AG04449 (cell line): ENCODE results near the gene CDC14B.
"Not testable (repeated sequence)": the region's sequence is repeated elsewhere in the genome, so short reads cannot be mapped to it uniquely, and the experiment has no call there.

ENCODE experiments used
- CTCF ChIA-PET: fragments of 350-600 bp; formaldehyde crosslinking; extraction: SDS; loops from one replicate; lab custom pipeline; 2021; ENCODE audit warnings: antibody characterized with exemption; lab: Yijun Ruan, JAX
- POLR2A ChIA-PET: fragments of 400-600, 350-600 bp; formaldehyde crosslinking; extraction: SDS; loops from one replicate; lab custom pipeline; 2020; ENCODE audit warnings: antibody characterized with exemption, inconsistent platforms; lab: Yijun Ruan, JAX
- DNase-seq: peaks from one replicate; pipeline ENCODE4 v3.0.0-alpha.2; 2010; ENCODE audit warnings: low read depth, low spot score
- H3K4me3 ChIP-seq: 2 replicates; pipeline ENCODE4 v1.5.1; 2011; ENCODE audit warnings: low read depth, mild to moderate bottlenecking, control low read depth, low read length
- CTCF ChIP-seq: IDR thresholded peaks from one replicate; pipeline ENCODE4 v1.5.1; 2011; ENCODE audit warnings: mild to moderate bottlenecking, moderate library complexity, low read length, control low read depth, inconsistent platforms; ENCODE audit not compliant: insufficient read depth; ENCODE audit errors: missing control alignments

The CDC14B gene

GRCh38 chr9:96554326-96554725 is 65.3 kb downstream of the CDC14B start:
- ChIA-PET CTCF (interaction anchor here (0.6 to 4.5 kb wide), 2 partner anchors 12 to 102 kb away, joined by 3 to 34 read pairs; no protein-coding TSS in a partner anchor), POLR2A (interaction anchor here (1.7 kb wide), 1 partner anchor 12 kb away, joined by 8 read pairs; no protein-coding TSS in a partner anchor)
- TF ChIP-seq CTCF, result no peak
- DNase-seq, result no peak
- H3K4me3 ChIP-seq, result no peak overlapping the region

GRCh38 chr9:96553070-96553469 is 66.6 kb downstream of the CDC14B start:
- peak; percentile 42 for DNase-seq
- TF ChIP-seq CTCF, result no peak
- no peak overlapping the region for H3K4me3 ChIP-seq
- POLR2A ChIA-PET, result interaction anchor here (0.9 kb wide), 1 partner anchor 37 kb away, joined by 3 read pairs; no protein-coding TSS in a partner anchor
- CTCF ChIA-PET, result no interaction called here

- H3K4me3 ChIP-seq, result no peak overlapping the region
- DNase-seq, result no peak
- ChIA-PET CTCF (no interaction called here), POLR2A (no interaction called here)
- no peak for TF ChIP-seq CTCF
Observed at GRCh38 chr9:96551403-96551802, 68.2 kb downstream of the CDC14B start.

GRCh38 chr9:96550659-96551058 is 69.0 kb downstream of the CDC14B start:
- no peak for DNase-seq
- no peak overlapping the region for H3K4me3 ChIP-seq
- ChIA-PET POLR2A (no interaction called here), CTCF (no interaction called here)
- TF ChIP-seq CTCF, result no peak

- H3K4me3 ChIP-seq, POLR2A ChIA-PET, DNase-seq, CTCF ChIA-PET: not testable (repeated sequence)
Observed at GRCh38 chr9:96543131-96543530, 76.5 kb downstream of the CDC14B start.

- H3K4me3 ChIP-seq, result no peak overlapping the region
- TF ChIP-seq CTCF, result no peak
- POLR2A ChIA-PET, result interaction anchor here (0.6 kb wide), 1 partner anchor 11 kb away, joined by 6 read pairs; no protein-coding TSS in a partner anchor
- CTCF ChIA-PET, result interaction anchor here (0.7 to 0.8 kb wide), 2 partner anchors 23 to 69 kb away, joined by 3 read pairs; no protein-coding TSS in a partner anchor
- DNase-seq, result no peak
Observed at GRCh38 chr9:96540106-96540505, 79.5 kb downstream of the CDC14B start.

- TF ChIP-seq CTCF, result no peak
- ChIA-PET CTCF (interaction anchor here (1.0 kb wide), 1 partner anchor 12 kb away, joined by 3 read pairs; no protein-coding TSS in a partner anchor), POLR2A (no interaction called here)
Observed at GRCh38 chr9:96532173-96532572, 87.5 kb downstream of the CDC14B start.

More at GRCh38 chr9:96532173-96532572, 87.5 kb downstream of the CDC14B start:
- no peak for DNase-seq
- H3K4me3 ChIP-seq, result no peak overlapping the region
